ENCODE measurements around the gene IKBIP. TPM values are rescaled to one million over a fixed set of nuclear protein-coding genes. Genes with fewer than 3 reads are reported as not detected.
A peak's percentile ranks its signal among the peaks of the same experiment; 100 is the strongest.

Gene IKBIP
- total RNA-seq, 1 experiment from 2014 or later: 14.5 TPM

DNA sequence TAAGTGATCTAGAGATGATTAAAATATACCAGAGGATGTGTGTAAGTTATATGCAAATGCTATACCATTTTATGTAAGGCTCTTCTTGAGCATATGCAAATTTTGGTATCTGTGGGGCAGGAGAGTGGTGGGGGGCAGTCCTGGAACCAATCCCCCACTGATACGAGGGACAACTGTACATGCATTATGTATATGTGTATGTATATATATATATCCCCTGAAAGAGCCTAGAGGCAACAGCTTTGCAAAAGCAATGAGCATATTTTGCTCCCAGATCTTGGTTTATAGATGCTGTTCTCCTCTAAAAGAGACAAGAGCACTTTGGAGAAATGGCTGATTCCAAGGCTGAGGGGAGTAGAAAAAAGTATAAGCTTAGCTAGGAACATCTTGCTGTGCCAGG, 63.5 kb downstream of the IKBIP start:
- H3K9me2 ChIP-seq (ENCODE audit: insufficient read depth): no peaks in the 10 kb centered on the region
- intact Hi-C loops (cut with micrococcal nuclease): no loop called here
- ATAC-seq (no peak), DNase-seq (ENCODE audit: low read depth, low spot score) (no peak)
- no peaks in the 10 kb centered on the region for H4K20me1 ChIP-seq (ENCODE audit: insufficient read depth)
- H3K27ac ChIP-seq (ENCODE audit: low read depth, low read length): no peak overlapping the region
- H3K4me3 ChIP-seq (replicated peaks in 1 of 2; ENCODE audit: low read depth in 1 of 2, low read length in 2 of 2): no peak overlapping the region
- CTCF ChIA-PET: no interaction called here
- H2AFZ ChIP-seq (ENCODE audit: low read depth, low read length, poor library complexity, severe bottlenecking): no peak overlapping the region
- POLR2A ChIA-PET: interaction anchor here (0.6 kb wide), 1 partner anchor 10 kb away, joined by 3 read pairs; no protein-coding TSS in a partner anchor
- H3K36me3 ChIP-seq (ENCODE audit: control insufficient read depth in 1 of 2, insufficient read depth in 2 of 2, low read length in 2 of 2): no peaks in the 10 kb centered on the region
- no peaks in the 10 kb centered on the region for H3K79me2 ChIP-seq (ENCODE audit: insufficient read depth, low read length)
- TF ChIP-seq, protein P1, sequence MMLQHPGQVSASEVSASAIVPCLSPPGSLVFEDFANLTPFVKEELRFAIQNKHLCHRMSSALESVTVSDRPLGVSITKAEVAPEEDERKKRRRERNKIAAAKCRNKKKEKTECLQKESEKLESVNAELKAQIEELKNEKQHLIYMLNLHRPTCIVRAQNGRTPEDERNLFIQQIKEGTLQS (IDR thresholded peaks at IDR 0.05): no peak
- TF ChIP-seq JUND (IDR thresholded peaks at IDR 0.05) (no peak), ZNF274 (IDR thresholded peaks at IDR 0.05; ENCODE audit: low read depth, low read length) (no peak), EZH2phosphoT487 (IDR thresholded peaks at IDR 0.05; ENCODE audit: borderline replicate concordance) (no peak), EZH2 (IDR thresholded peaks at IDR 0.05) (no peak), ZFX (IDR thresholded peaks at IDR 0.05) (no peak), YY1 (IDR thresholded peaks at IDR 0.05; ENCODE audit: extremely low read depth, insufficient replicate concordance, low read depth, low read length) (no peak), ELF1 (IDR thresholded peaks at IDR 0.05; ENCODE audit: borderline replicate concordance, low read depth) (no peak), EGR1 (IDR thresholded peaks at IDR 0.05; ENCODE audit: low read depth) (no peak)
- TF ChIP-seq, protein P2, sequence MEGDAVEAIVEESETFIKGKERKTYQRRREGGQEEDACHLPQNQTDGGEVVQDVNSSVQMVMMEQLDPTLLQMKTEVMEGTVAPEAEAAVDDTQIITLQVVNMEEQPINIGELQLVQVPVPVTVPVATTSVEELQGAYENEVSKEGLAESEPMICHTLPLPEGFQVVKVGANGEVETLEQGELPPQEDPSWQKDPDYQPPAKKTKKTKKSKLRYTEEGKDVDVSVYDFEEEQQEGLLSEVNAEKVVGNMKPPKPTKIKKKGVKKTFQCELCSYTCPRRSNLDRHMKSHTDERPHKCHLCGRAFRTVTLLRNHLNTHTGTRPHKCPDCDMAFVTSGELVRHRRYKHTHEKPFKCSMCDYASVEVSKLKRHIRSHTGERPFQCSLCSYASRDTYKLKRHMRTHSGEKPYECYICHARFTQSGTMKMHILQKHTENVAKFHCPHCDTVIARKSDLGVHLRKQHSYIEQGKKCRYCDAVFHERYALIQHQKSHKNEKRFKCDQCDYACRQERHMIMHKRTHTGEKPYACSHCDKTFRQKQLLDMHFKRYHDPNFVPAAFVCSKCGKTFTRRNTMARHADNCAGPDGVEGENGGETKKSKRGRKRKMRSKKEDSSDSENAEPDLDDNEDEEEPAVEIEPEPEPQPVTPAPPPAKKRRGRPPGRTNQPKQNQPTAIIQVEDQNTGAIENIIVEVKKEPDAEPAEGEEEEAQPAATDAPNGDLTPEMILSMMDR (IDR thresholded peaks at IDR 0.05 in 2 of 3, conservative IDR thresholded peaks at IDR 0.05 in 1 of 3; ENCODE audit: borderline replicate concordance in 1 of 3, insufficient read depth in 1 of 3, low read depth in 2 of 3, low read length in 2 of 3): no peak
- TF ChIP-seq, protein P3, sequence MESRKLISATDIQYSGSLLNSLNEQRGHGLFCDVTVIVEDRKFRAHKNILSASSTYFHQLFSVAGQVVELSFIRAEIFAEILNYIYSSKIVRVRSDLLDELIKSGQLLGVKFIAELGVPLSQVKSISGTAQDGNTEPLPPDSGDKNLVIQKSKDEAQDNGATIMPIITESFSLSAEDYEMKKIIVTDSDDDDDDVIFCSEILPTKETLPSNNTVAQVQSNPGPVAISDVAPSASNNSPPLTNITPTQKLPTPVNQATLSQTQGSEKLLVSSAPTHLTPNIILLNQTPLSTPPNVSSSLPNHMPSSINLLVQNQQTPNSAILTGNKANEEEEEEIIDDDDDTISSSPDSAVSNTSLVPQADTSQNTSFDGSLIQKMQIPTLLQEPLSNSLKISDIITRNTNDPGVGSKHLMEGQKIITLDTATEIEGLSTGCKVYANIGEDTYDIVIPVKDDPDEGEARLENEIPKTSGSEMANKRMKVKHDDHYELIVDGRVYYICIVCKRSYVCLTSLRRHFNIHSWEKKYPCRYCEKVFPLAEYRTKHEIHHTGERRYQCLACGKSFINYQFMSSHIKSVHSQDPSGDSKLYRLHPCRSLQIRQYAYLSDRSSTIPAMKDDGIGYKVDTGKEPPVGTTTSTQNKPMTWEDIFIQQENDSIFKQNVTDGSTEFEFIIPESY (IDR thresholded peaks at IDR 0.05; ENCODE audit: extremely low read depth, insufficient replicate concordance, low read length): no peak
- TF ChIP-seq, protein P4, sequence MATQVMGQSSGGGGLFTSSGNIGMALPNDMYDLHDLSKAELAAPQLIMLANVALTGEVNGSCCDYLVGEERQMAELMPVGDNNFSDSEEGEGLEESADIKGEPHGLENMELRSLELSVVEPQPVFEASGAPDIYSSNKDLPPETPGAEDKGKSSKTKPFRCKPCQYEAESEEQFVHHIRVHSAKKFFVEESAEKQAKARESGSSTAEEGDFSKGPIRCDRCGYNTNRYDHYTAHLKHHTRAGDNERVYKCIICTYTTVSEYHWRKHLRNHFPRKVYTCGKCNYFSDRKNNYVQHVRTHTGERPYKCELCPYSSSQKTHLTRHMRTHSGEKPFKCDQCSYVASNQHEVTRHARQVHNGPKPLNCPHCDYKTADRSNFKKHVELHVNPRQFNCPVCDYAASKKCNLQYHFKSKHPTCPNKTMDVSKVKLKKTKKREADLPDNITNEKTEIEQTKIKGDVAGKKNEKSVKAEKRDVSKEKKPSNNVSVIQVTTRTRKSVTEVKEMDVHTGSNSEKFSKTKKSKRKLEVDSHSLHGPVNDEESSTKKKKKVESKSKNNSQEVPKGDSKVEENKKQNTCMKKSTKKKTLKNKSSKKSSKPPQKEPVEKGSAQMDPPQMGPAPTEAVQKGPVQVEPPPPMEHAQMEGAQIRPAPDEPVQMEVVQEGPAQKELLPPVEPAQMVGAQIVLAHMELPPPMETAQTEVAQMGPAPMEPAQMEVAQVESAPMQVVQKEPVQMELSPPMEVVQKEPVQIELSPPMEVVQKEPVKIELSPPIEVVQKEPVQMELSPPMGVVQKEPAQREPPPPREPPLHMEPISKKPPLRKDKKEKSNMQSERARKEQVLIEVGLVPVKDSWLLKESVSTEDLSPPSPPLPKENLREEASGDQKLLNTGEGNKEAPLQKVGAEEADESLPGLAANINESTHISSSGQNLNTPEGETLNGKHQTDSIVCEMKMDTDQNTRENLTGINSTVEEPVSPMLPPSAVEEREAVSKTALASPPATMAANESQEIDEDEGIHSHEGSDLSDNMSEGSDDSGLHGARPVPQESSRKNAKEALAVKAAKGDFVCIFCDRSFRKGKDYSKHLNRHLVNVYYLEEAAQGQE (IDR thresholded peaks at IDR 0.05; ENCODE audit: low read depth): no peak
- H3K9ac ChIP-seq (ENCODE audit: low read length): no peak overlapping the region
- no peaks in the 10 kb centered on the region for H3K9me3 ChIP-seq (ENCODE audit: control insufficient read depth in 1 of 2, insufficient read depth in 1 of 2, low read depth in 1 of 2, low read length in 2 of 2)
- RAD21 ChIA-PET (ENCODE audit: low non-redundant PET in 1 of 2, low total read pairs in 2 of 2, uncharacterized antibody in 2 of 2, unreplicated experiment in 2 of 2): no interaction called here
- peak overlapping the region; percentile 46; the same call in 1 of the 2 replicates for H3K4me2 ChIP-seq (ENCODE audit: low read length)
- no peaks in the 10 kb centered on the region for H3K27me3 ChIP-seq (ENCODE audit: insufficient read depth, low read length)
- peaks cover 21 to 43% of the 10 kb centered on the region in 2 experiments for H3K4me1 ChIP-seq (ENCODE audit: control insufficient read depth in 1 of 2, insufficient read depth in 2 of 2, low read length in 2 of 2)
- BruUV-seq (replicated peaks): no TSS peak

Measured in HCT116 (cell line).